ENCODE data around the gene NOP9.
A peak's percentile ranks its signal among the peaks of the same experiment; 100 is the strongest.

Gene NOP9

GRCh38 chr14:24289649-24290280 lies 9.9 kb upstream of the NOP9 start:
- no peak overlapping the region for H3K4me3 ChIP-seq (ENCODE audit: control insufficient read depth, low read depth, low read length)
- no peak for DNase-seq (ENCODE audit: low read depth)
- no peak for TF ChIP-seq CTCF (IDR thresholded peaks at IDR 0.05; ENCODE audit: control insufficient read depth, insufficient read depth, low read depth, low read length, missing control alignments)

GRCh38 chr14:24290746-24291145 lies 8.9 kb upstream of the NOP9 start:
- H3K4me3 ChIP-seq (ENCODE audit: control insufficient read depth, low read depth, low read length): no peak overlapping the region
- TF ChIP-seq CTCF (IDR thresholded peaks at IDR 0.05; ENCODE audit: control insufficient read depth, insufficient read depth, low read depth, low read length, missing control alignments): no peak

GRCh38 chr14:24291446-24292117 lies 8.1 kb upstream of the NOP9 start:
- DNase-seq (ENCODE audit: low read depth): no peak
- H3K4me3 ChIP-seq (ENCODE audit: control insufficient read depth, low read depth, low read length): no peak overlapping the region
- no peak for TF ChIP-seq CTCF (IDR thresholded peaks at IDR 0.05; ENCODE audit: control insufficient read depth, insufficient read depth, low read depth, low read length, missing control alignments)

More at GRCh38 chr14:24290746-24291145, 8.9 kb upstream of the NOP9 start:
- DNase-seq (ENCODE audit: low read depth): no peak

- TF ChIP-seq CTCF (IDR thresholded peaks at IDR 0.05; ENCODE audit: control insufficient read depth, insufficient read depth, low read depth, low read length, missing control alignments): no peak
- H3K4me3 ChIP-seq (ENCODE audit: control insufficient read depth, low read depth, low read length): no peak overlapping the region
- no peak for DNase-seq (ENCODE audit: low read depth)
Observed at GRCh38 chr14:24292118-24292807, 7.4 kb upstream of the NOP9 start.

GRCh38 chr14:24293525-24293924 lies 6.1 kb upstream of the NOP9 start:
- no peak for DNase-seq (ENCODE audit: low read depth)
- H3K4me3 ChIP-seq (ENCODE audit: control insufficient read depth, low read depth, low read length): no peak overlapping the region
- TF ChIP-seq CTCF (IDR thresholded peaks at IDR 0.05; ENCODE audit: control insufficient read depth, insufficient read depth, low read depth, low read length, missing control alignments): no peak

- TF ChIP-seq CTCF (IDR thresholded peaks at IDR 0.05; ENCODE audit: control insufficient read depth, insufficient read depth, low read depth, low read length, missing control alignments): peak; percentile 83
- H3K4me3 ChIP-seq (ENCODE audit: control insufficient read depth, low read depth, low read length): no peak overlapping the region
- peak; percentile 67 for DNase-seq (ENCODE audit: low read depth)
Observed at GRCh38 chr14:24296341-24297157, 3.1 kb upstream of the NOP9 start.

All from AG09309 (cell line).